NB4 (cell line): ENCODE data around the gene FEM1C.

Source experiments
- CTCF ChIP-seq: IDR thresholded peaks from one replicate; pipeline ENCODE4 v1.5.1; 2012; ENCODE audit warnings: low read depth, low read length
- MAX ChIP-seq: IDR thresholded peaks from 2 replicates; pipeline ENCODE4 v1.6.1; 2011; ENCODE audit warnings: low read depth, low read length
- POLR2A ChIP-seq: IDR thresholded peaks from 2 replicates; pipeline ENCODE4 v1.6.1; 2011; ENCODE audit warnings: mild to moderate bottlenecking; ENCODE audit not compliant: insufficient read length; ENCODE audit errors: extremely low read depth

GRCh38 chr5:115494570-115495289 lies 49.8 kb downstream of the FEM1C start:
- TF ChIP-seq CTCF (no peak), POLR2A (no peak), MAX (no peak)
